ENCODE measurements around the gene SUN3. TPM values are rescaled to one million over a fixed set of nuclear protein-coding genes. Genes with fewer than 3 reads are reported as not detected.
"Not testable (repeated sequence)": the region's sequence is repeated elsewhere in the genome, so short reads cannot be mapped to it uniquely, and the experiment has no call there.

The SUN3 gene
- total and polyA plus RNA-seq, 2 of the 8 experiments (the other 6 are each of a cell fraction or from before 2014, with no cell fraction given), result not detected

DNA sequence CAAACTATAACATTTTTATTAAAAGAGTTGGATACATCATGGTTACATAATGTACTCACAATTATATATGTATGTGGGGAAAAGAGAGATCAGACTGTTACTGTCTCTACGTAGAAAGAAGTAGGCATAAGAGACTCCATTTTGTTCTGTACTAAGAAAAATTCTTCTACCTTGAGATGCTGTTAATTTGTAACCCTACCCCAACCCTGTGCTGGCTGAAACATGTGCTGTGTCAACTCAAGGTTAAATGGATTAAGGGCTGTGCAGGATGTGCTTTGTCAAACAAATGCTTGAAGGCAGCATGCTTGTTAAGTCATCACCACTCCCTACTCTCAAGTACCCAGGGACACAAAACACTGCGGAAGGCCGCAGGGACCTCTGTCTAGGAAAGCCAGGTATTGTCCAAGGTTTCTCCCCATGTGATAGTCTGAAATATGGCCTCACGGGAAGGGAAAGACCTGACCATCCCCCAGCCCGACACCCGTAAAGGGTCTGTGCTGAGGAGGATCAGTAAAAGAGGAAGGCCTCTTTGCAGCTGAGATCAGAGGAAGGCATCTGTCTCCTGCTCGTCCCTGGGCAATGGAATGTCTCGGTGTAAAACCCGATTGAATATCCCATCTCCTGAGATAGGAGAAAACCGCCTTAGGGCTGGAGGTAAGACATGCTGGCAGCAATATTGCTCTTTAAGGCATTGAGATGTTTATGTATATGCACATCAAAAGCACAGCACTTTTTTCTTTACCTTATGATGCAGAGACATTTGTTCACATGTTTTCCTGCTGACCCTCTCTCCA is 39.1 kb downstream of the SUN3 start:
- not testable (repeated sequence) for H3K18ac ChIP-seq (ENCODE audit: extremely low read depth, low read length); H2AK5ac ChIP-seq (ENCODE audit: low read depth, low read length); H2BK5ac ChIP-seq (ENCODE audit: low read depth, low read length); H3K79me2 ChIP-seq (ENCODE audit: control insufficient read depth in 1 of 2, insufficient read depth in 2 of 2, low read length in 2 of 2); H3K9me3 ChIP-seq (ENCODE audit: insufficient read depth in 2 of 2, low read depth in 1 of 2, low read length in 1 of 2); H3K9ac ChIP-seq (replicated peaks in 1 of 4; ENCODE audit: extremely low read depth in 1 of 4, low read depth in 3 of 4, low read length in 3 of 4); H3K27ac ChIP-seq (ENCODE audit: low read depth, low read length); H4K8ac ChIP-seq (ENCODE audit: extremely low read depth, insufficient read depth, low read length); H2BK12ac ChIP-seq (ENCODE audit: low read depth, low read length); H4K20me1 ChIP-seq (replicated peaks in 1 of 2; ENCODE audit: control insufficient read depth in 1 of 2, insufficient read depth in 2 of 2, low read length in 2 of 2); H3K23ac ChIP-seq (ENCODE audit: insufficient read length); FAIRE-seq; H4K91ac ChIP-seq (replicated peaks; ENCODE audit: insufficient read length, low read length); H2BK15ac ChIP-seq (ENCODE audit: low read length); H2BK120ac ChIP-seq (replicated peaks; ENCODE audit: low read depth, low read length); H3K4me3 ChIP-seq (ENCODE audit: extremely low read depth in 1 of 4, insufficient read depth in 2 of 4, low read depth in 3 of 4, low read length in 4 of 4); H3K27me3 ChIP-seq (replicated peaks in 1 of 4; ENCODE audit: control insufficient read depth in 3 of 4, extremely low read depth in 1 of 4, insufficient read depth in 3 of 4, low read length in 3 of 4); H4K5ac ChIP-seq (ENCODE audit: insufficient read length, low read depth, low read length); H3K79me1 ChIP-seq (ENCODE audit: low read depth, low read length); H3K4me1 ChIP-seq (replicated peaks in 1 of 4; ENCODE audit: control insufficient read depth in 3 of 4, insufficient read depth in 4 of 4, low read length in 3 of 4); H3K36me3 ChIP-seq (ENCODE audit: control insufficient read depth in 2 of 4, insufficient read depth in 4 of 4, low read length in 3 of 4); H3K23me2 ChIP-seq (ENCODE audit: low read depth, low read length); H3K4ac ChIP-seq (replicated peaks; ENCODE audit: insufficient read length, low read depth, low read length); H3K14ac ChIP-seq (ENCODE audit: insufficient read length); H3K56ac ChIP-seq (replicated peaks; ENCODE audit: insufficient read length, low read depth, low read length)
- CTCF ChIA-PET (ENCODE audit: partially characterized antibody), result interaction anchor here (0.7 to 3.6 kb wide), 18 partner anchors 10 to 173 kb away, joined by 3 to 38 read pairs (median 4); partner anchors contain the start of gene HUS1
- 0 out of 2 replicates have a peak overlapping the region, but pooled peaks have one; percentile 43 for H2BK20ac ChIP-seq (ENCODE audit: low read length)
- peak in 1 of 2 experiments; percentile 31 for DNase-seq (ENCODE audit: low read depth in 1 of 2, low spot score in 2 of 2)
- H3K4me2 ChIP-seq (ENCODE audit: insufficient read depth in 1 of 2, low read depth in 2 of 2, low read length in 2 of 2), result 0 out of 4 replicates have a peak overlapping the region, but pooled peaks of 1 of the 2 experiments have one; percentile 21
- POLR2A ChIA-PET (ENCODE audit: partially characterized antibody), result interaction anchor here (0.6 to 3.2 kb wide), 4 partner anchors 8 to 99 kb away, joined by 3 to 36 read pairs (median 8); partner anchors contain the start of gene UPP1
- 73% methylated on average over 10 of the region's 10 CpGs; no CpG with 5 or more reads in 1 of the 2 experiments for WGBS, 2 experiments (ENCODE audit: extremely low coverage in 1 of 2, insufficient coverage in 1 of 2, insufficient read length in 1 of 2, insufficient replicate concordance in 2 of 2, low coverage in 1 of 2, low lambda C conversion rate in 2 of 2, missing lambda C conversion rate in 1 of 2)
- H2AFZ ChIP-seq (ENCODE audit: low read length), result peak overlapping the region; percentile 84; the same call in 1 of the 2 replicates

Data from H1 (cell line).